ENCODE measurements around the gene NUP42. TPM values are rescaled to one million over a fixed set of nuclear protein-coding genes. Genes with fewer than 3 reads are reported as not detected.

Gene NUP42
- total and polyA plus RNA-seq, 10 donors, result 37.1 to 51.9 (median 43.7) TPM

- intact Hi-C loops (cut with DNase I; ENCODE audit: low total_unique reads), result no loop called here
- H3K4me1 ChIP-seq, result peaks cover 0 to 9% (median 0%) of the 10 kb centered on the region in 6 donors
- no peaks in the 10 kb centered on the region for H3K9me3 ChIP-seq
These were observed 32.6 kb downstream of the NUP42 start for GRCh38 chr7:23214423-23214822.

GRCh38 chr7:23214938-23215337 is 33.1 kb downstream of the NUP42 start:
- no peak overlapping the region for H3K27ac ChIP-seq
- 90 to 98% (median 92%) methylated on average over 3 to 6 of the region's 6 CpGs for WGBS, 5 donors
- DNase-seq, result no peak
- no peak overlapping the region for H3K4me3 ChIP-seq
- peaks cover 0 to 7% (median 0%) of the 10 kb centered on the region in 7 donors for H3K27me3 ChIP-seq (replicated peaks in 1 of 7)
- peaks cover 0 to 9% (median 0%) of the 10 kb centered on the region in 6 donors for H3K4me1 ChIP-seq
- no peaks in the 10 kb centered on the region for H3K9me3 ChIP-seq
- intact Hi-C loops (cut with DNase I; ENCODE audit: low total_unique reads), result no loop called here
- no peaks in the 10 kb centered on the region for H3K36me3 ChIP-seq
- no peak for TF ChIP-seq POLR2A (IDR thresholded peaks at IDR 0.05)
- TF ChIP-seq, protein P1, sequence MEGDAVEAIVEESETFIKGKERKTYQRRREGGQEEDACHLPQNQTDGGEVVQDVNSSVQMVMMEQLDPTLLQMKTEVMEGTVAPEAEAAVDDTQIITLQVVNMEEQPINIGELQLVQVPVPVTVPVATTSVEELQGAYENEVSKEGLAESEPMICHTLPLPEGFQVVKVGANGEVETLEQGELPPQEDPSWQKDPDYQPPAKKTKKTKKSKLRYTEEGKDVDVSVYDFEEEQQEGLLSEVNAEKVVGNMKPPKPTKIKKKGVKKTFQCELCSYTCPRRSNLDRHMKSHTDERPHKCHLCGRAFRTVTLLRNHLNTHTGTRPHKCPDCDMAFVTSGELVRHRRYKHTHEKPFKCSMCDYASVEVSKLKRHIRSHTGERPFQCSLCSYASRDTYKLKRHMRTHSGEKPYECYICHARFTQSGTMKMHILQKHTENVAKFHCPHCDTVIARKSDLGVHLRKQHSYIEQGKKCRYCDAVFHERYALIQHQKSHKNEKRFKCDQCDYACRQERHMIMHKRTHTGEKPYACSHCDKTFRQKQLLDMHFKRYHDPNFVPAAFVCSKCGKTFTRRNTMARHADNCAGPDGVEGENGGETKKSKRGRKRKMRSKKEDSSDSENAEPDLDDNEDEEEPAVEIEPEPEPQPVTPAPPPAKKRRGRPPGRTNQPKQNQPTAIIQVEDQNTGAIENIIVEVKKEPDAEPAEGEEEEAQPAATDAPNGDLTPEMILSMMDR (IDR thresholded peaks at IDR 0.05 in 8 of 11, conservative IDR thresholded peaks at IDR 0.05 in 3 of 11), result no peak

More at GRCh38 chr7:23214423-23214822, 32.6 kb downstream of the NUP42 start:
- Histone ChIP-seq H3K4me3 (no peak overlapping the region), H3K27me3 (replicated peaks in 1 of 7) (peaks cover 0 to 7% (median 0%) of the 10 kb centered on the region in 7 donors), H3K36me3 (no peaks in the 10 kb centered on the region), H3K27ac (no peak overlapping the region)
- WGBS, 5 donors, result 89 to 95% (median 93%) methylated on average over 5 of the region's 5 CpGs
- TF ChIP-seq POLR2A (IDR thresholded peaks at IDR 0.05) (no peak), POLR2AphosphoS5 (IDR thresholded peaks at IDR 0.05) (no peak)
- TF ChIP-seq, protein P1 (IDR thresholded peaks at IDR 0.05 in 8 of 11, conservative IDR thresholded peaks at IDR 0.05 in 3 of 11), result no peak
- DNase-seq, result no peak

DNA sequence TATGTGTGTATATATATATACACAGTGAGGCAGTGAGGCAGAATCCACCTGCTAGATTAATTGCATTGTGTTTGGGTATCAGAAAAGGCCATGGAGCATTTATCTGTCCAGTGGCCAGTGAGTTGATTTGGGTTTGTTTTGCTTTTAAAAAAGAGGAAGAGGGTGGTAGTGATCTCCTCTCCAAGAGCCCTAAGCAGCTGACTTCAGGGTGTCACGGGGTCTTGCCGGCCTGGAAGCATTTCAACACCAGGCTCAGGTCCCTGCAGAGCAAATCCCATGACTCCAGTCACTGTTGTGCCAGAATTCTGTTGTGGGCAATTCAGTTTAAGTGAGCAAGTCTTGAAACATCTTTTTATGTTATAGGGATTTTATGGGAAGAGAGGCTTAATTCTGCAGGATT is 34.2 kb downstream of the NUP42 start:
- DNase-seq, result no peak
- 11 to 38% (median 26%) methylated on average over 2 of the region's 2 CpGs for WGBS, 5 donors

DNA sequence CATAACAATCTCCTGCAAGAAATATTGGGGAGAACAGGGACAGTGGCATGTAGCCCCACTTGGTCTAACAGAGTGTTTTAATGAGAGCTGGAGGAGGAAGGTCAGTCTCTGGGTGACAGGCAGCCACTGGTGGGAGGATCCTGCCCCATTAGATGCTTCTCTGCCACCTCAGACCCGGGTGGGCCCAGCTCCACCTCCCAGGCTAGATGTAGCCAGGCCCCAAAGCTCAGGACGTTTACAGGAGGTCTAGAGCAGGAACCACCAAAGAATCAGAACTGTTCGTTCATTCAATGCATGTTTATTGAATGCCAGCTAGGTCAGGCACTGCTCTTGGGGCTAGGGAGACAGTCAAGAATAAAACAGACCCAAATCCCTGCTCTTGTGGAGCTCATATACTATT is 36.3 kb downstream of the NUP42 start:
- WGBS, 5 donors, result 34 to 67% (median 57%) methylated on average over 3 of the region's 3 CpGs
- peaks cover 0 to 7% (median 0%) of the 10 kb centered on the region in 7 donors for H3K27me3 ChIP-seq (replicated peaks in 1 of 7)
- H3K9me3 ChIP-seq, result no peaks in the 10 kb centered on the region
- DNase-seq, result no peak
- TF ChIP-seq, protein P1 (IDR thresholded peaks at IDR 0.05 in 8 of 11, conservative IDR thresholded peaks at IDR 0.05 in 3 of 11), result no peak
- TF ChIP-seq POLR2AphosphoS5 (IDR thresholded peaks at IDR 0.05), result no peak
- no peak for TF ChIP-seq POLR2A (IDR thresholded peaks at IDR 0.05)
- intact Hi-C loops (cut with DNase I; ENCODE audit: low total_unique reads), result no loop called here
- H3K36me3 ChIP-seq, result no peaks in the 10 kb centered on the region
- H3K4me3 ChIP-seq, result no peak overlapping the region
- H3K27ac ChIP-seq, result no peak overlapping the region
- H3K4me1 ChIP-seq, result no peaks in the 10 kb centered on the region

More for the DNA sequence above, 34.2 kb downstream of the NUP42 start:
- H3K9me3 ChIP-seq, result no peaks in the 10 kb centered on the region
- no peaks in the 10 kb centered on the region for H3K4me1 ChIP-seq
- no peak overlapping the region for H3K4me3 ChIP-seq
- peak overlapping the region in 3 of 8 donors; percentile 2 to 35 (median 12) for H3K27ac ChIP-seq
- TF ChIP-seq POLR2AphosphoS5 (IDR thresholded peaks at IDR 0.05) (no peak), POLR2A (IDR thresholded peaks at IDR 0.05) (no peak)
- TF ChIP-seq, protein P1 (IDR thresholded peaks at IDR 0.05 in 8 of 11, conservative IDR thresholded peaks at IDR 0.05 in 3 of 11), result no peak
- H3K27me3 ChIP-seq (replicated peaks in 1 of 7), result peaks cover 0 to 7% (median 0%) of the 10 kb centered on the region in 7 donors
- intact Hi-C loops (cut with DNase I; ENCODE audit: low total_unique reads), result no loop called here
- no peaks in the 10 kb centered on the region for H3K36me3 ChIP-seq

Measured in spleen (tissue), 11 donors.